H9 (cell line): ENCODE results near the gene PPP4R2. TPM values are rescaled to one million over a fixed set of nuclear protein-coding genes. Genes with fewer than 3 reads are reported as not detected.

Source experiments
- DNase-seq: peaks from one replicate; pipeline ENCODE4 v3.0.0-alpha.2; 2017
- H2AFZ ChIP-seq: one replicate; pipeline ENCODE4 v1.6.1; 2013; ENCODE audit warnings: mild to moderate bottlenecking, low read length, control low read depth, moderate library complexity
- H2AK5ac ChIP-seq: 2 replicates; pipeline ENCODE4 v1.6.1; 2013; ENCODE audit warnings: low read length, control low read depth, mixed read lengths; ENCODE audit not compliant: insufficient read length
- H2BK120ac ChIP-seq: one replicate; pipeline ENCODE4 v1.6.1; 2013; ENCODE audit warnings: low read depth, mild to moderate bottlenecking, low read length, control low read depth, inconsistent platforms; ENCODE audit not compliant: poor library complexity, severe bottlenecking
- H2BK12ac ChIP-seq: 2 replicates; pipeline ENCODE4 v1.6.1; 2013; ENCODE audit warnings: low read length, control low read depth, mixed read lengths, low read depth; ENCODE audit not compliant: insufficient read length
- H2BK15ac ChIP-seq: 2 replicates; pipeline ENCODE4 v1.6.1; 2013; ENCODE audit warnings: low read depth, low read length, control low read depth
- H2BK20ac ChIP-seq: one replicate; pipeline ENCODE4 v1.6.1; 2013; ENCODE audit warnings: low read depth, mild to moderate bottlenecking, low read length, control low read depth, inconsistent platforms; ENCODE audit not compliant: poor library complexity, severe bottlenecking
- H2BK5ac ChIP-seq: 2 replicates; pipeline ENCODE4 v1.6.1; 2013; ENCODE audit warnings: low read length, control low read depth, mixed read lengths; ENCODE audit not compliant: insufficient read length
- H3K14ac ChIP-seq: 2 replicates; pipeline ENCODE4 v1.6.1; 2013; ENCODE audit warnings: low read length, control low read depth; ENCODE audit not compliant: insufficient read depth
- H3K18ac ChIP-seq: 2 replicates; pipeline ENCODE4 v1.6.1; 2013; ENCODE audit warnings: low read depth, mild to moderate bottlenecking, mixed read lengths, low read length, control low read depth; ENCODE audit not compliant: insufficient read length
- H3K23ac ChIP-seq: 2 replicates; pipeline ENCODE4 v1.6.1; 2013; ENCODE audit warnings: low read length, control low read depth, mixed read lengths, low read depth; ENCODE audit not compliant: insufficient read length
- H3K23me2 ChIP-seq: 2 replicates; pipeline ENCODE4 v1.6.1; 2013; ENCODE audit warnings: low read depth, mild to moderate bottlenecking, mixed read lengths, low read length, control low read depth; ENCODE audit not compliant: insufficient read length, poor library complexity, severe bottlenecking
- H3K27ac ChIP-seq: 2 replicates; pipeline ENCODE4 v1.5.1; 2013; ENCODE audit warnings: low read length, control low read depth, mixed read lengths, low read depth; ENCODE audit not compliant: insufficient read length
- H3K27me3 ChIP-seq: 2 replicates; pipeline ENCODE4 v1.6.1; 2013; ENCODE audit warnings: low read length, control low read depth, inconsistent platforms; ENCODE audit not compliant: insufficient read depth
- H3K4ac ChIP-seq: 2 replicates; pipeline ENCODE4 v1.6.1; 2013; ENCODE audit warnings: low read depth, mild to moderate bottlenecking, control low read depth, inconsistent platforms, low read length, moderate library complexity
- H3K4me1 ChIP-seq: 2 replicates; pipeline ENCODE4 v1.6.1; 2013; ENCODE audit warnings: low read length, control low read depth, inconsistent platforms; ENCODE audit not compliant: insufficient read depth
- H3K4me2 ChIP-seq: 2 replicates; pipeline ENCODE4 v1.6.1; 2013; ENCODE audit warnings: low read length, control low read depth, mixed read lengths; ENCODE audit not compliant: insufficient read length, insufficient read depth
- H3K56ac ChIP-seq: 2 replicates; pipeline ENCODE4 v1.6.1; 2013; ENCODE audit warnings: low read depth, mild to moderate bottlenecking, mixed read lengths, low read length, control low read depth; ENCODE audit not compliant: insufficient read length
- H3K79me1 ChIP-seq: 2 replicates; pipeline ENCODE4 v1.6.1; 2013; ENCODE audit warnings: low read depth, mild to moderate bottlenecking, moderate library complexity, low read length, control low read depth, inconsistent platforms; ENCODE audit not compliant: insufficient read depth, poor library complexity, severe bottlenecking
- H3K79me2 ChIP-seq: 2 replicates; pipeline ENCODE4 v1.6.1; 2013; ENCODE audit warnings: low read length, control low read depth, inconsistent platforms; ENCODE audit not compliant: insufficient read depth
- H3K9ac ChIP-seq: 2 replicates; pipeline ENCODE4 v1.6.1; 2013; ENCODE audit warnings: low read length, control low read depth, mixed read lengths; ENCODE audit not compliant: insufficient read length; ENCODE audit errors: extremely low read depth
- H3K9me3 ChIP-seq: one replicate; pipeline ENCODE4 v1.6.1; 2013; ENCODE audit warnings: low read depth, low read length, inconsistent platforms; ENCODE audit not compliant: control insufficient read depth
- H3T11ph ChIP-seq: one replicate; pipeline ENCODE4 v1.6.1; 2013; ENCODE audit warnings: mild to moderate bottlenecking, low read length, control low read depth, inconsistent platforms
- H4K20me1 ChIP-seq: one replicate; pipeline ENCODE4 v1.6.1; 2013; ENCODE audit not compliant: control insufficient read depth, insufficient read length, insufficient read depth
- H4K5ac ChIP-seq: 2 replicates; pipeline ENCODE4 v1.6.1; 2013; ENCODE audit warnings: low read depth, mild to moderate bottlenecking, mixed read lengths, low read length, control low read depth; ENCODE audit not compliant: insufficient read length
- H4K8ac ChIP-seq: replicated peaks from 2 replicates; pipeline ENCODE4 v1.6.1; 2013; ENCODE audit warnings: low read length, control low read depth, mixed read lengths, low read depth; ENCODE audit not compliant: insufficient read length
- H4K91ac ChIP-seq: 2 replicates; pipeline ENCODE4 v1.6.1; 2013; ENCODE audit warnings: low read depth, mild to moderate bottlenecking, moderate library complexity, mixed read lengths, low read length, control low read depth; ENCODE audit not compliant: insufficient read length
- H3K27ac Mint-ChIP-seq, 3 experiments: 2 replicates in 2 of 3; 3 replicates in 1 of 3; pipeline ENCODE4 v1.8.0; 2020 to 2021; ENCODE audit warnings: mixed read lengths in 3 of 3, mild to moderate bottlenecking in 1 of 3, moderate library complexity in 1 of 3
- H3K27me3 Mint-ChIP-seq: 2 replicates; pipeline ENCODE4 v1.8.0; 2021; ENCODE audit warnings: low read depth, mild to moderate bottlenecking, moderate library complexity, mixed read lengths
- H3K36me3 Mint-ChIP-seq, 3 experiments: 2 replicates in 2 of 3; 3 replicates in 1 of 3; pipeline ENCODE4 v1.8.0; 2020 to 2021; ENCODE audit warnings: low read depth in 3 of 3, mixed read lengths in 3 of 3; ENCODE audit not compliant: insufficient read depth in 1 of 3
- H3K4me1 Mint-ChIP-seq, 2 experiments: 2 replicates each; pipeline ENCODE4 v1.8.0; 2020; ENCODE audit warnings: mixed read lengths in 2 of 2
- H3K4me3 Mint-ChIP-seq, 2 experiments: 2 replicates in 1 of 2; 3 replicates in 1 of 2; pipeline ENCODE4 v1.8.0; 2020 to 2021; ENCODE audit warnings: mild to moderate bottlenecking in 2 of 2, mixed read lengths in 2 of 2, moderate library complexity in 1 of 2
- H3K9me3 Mint-ChIP-seq, 2 experiments: 2 replicates in 1 of 2; 3 replicates in 1 of 2; pipeline ENCODE4 v1.8.0; 2020; ENCODE audit warnings: mild to moderate bottlenecking in 2 of 2, mixed read lengths in 2 of 2, moderate library complexity in 1 of 2
- WGBS: extraction: QIAGEN DNeasy Blood & Tissue Kit; methylation state at CpG from one replicate; pipeline ENCODE4 v1.1.7; 2013; ENCODE audit warnings: missing lambda C conversion rate, low lambda C conversion rate, mixed read lengths; ENCODE audit not compliant: insufficient read length; ENCODE audit errors: extremely low coverage; 5-methylcytosine and 5-hydroxymethylcytosine counted together
- long read RNA-seq: library from polyadenylated mRNA; unstranded; transcript quantifications from one replicate; pipeline ENCODE4 v2.0.0, GENCODE V29; 2020
- total RNA-seq: library from RNA; stranded (reverse); gene quantifications from 2 replicates; pipeline ENCODE4 v1.2.1, GENCODE V29; 2021
- TF ChIP-seq, protein P1 (sequence below): fragments of 200-600 bp; sonication (generic); conservative IDR thresholded peaks from 3 replicates; pipeline ENCODE4 v1.8.0; 2021; ENCODE audit warnings: antibody characterized with exemption, mild to moderate bottlenecking

The PPP4R2 gene, protein sequence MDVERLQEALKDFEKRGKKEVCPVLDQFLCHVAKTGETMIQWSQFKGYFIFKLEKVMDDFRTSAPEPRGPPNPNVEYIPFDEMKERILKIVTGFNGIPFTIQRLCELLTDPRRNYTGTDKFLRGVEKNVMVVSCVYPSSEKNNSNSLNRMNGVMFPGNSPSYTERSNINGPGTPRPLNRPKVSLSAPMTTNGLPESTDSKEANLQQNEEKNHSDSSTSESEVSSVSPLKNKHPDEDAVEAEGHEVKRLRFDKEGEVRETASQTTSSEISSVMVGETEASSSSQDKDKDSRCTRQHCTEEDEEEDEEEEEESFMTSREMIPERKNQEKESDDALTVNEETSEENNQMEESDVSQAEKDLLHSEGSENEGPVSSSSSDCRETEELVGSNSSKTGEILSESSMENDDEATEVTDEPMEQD
- total RNA-seq = 123 and 132 TPM in 2 replicates
- long read RNA-seq, full-length matches to known transcripts = 25 of 46 reads
- long read RNA-seq, partial matches to known transcripts = 9 of 46 reads
- long read RNA-seq, other reads (novel, unspliced or antisense) = 12 of 46 reads

DNA sequence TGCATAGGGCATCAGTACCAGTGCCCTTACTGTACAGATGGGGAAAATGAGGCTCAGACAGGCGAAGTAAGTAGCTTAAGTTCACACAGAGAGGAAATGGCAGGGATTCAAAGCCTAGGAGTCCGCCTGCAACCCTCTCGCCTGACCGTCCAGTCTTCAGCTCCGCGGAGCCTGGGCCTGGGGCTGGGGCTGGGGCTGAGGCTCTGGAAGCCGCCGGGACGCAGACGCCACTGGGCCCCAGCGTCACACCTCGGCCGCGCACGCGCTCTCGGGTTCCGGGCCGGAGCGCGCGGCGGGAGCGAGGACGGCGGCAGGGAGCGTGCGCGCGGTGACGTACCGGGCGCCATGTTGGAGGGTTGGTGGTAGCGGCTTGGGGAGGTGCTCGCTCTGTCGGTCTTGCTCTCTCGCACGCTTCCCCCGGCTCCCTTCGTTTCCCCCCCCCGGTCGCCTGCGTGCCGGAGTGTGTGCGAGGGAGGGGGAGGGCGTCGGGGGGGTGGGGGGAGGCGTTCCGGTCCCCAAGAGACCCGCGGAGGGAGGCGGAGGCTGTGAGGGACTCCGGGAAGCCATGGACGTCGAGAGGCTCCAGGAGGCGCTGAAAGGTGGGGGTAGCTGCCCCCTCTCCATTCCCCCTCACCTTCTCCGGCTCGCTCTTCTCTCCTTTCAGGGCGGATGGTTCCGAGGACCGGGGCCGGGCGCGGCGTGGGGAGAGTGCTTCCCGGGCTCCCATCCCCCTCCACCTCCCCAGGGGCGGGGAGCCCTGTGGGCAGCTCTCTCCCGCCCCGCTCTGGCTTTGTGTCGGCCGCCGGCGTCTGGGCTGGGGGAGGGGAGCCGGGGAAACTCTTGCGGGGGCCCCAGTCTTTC lies at the start of gene PPP4R2:
Gene PPP4R2 (plus strand): TSS at position 339 of the 861 bp plus-strand sequence. CDS start 227 bp downstream, at position 566.
- TF ChIP-seq, protein P1, sequence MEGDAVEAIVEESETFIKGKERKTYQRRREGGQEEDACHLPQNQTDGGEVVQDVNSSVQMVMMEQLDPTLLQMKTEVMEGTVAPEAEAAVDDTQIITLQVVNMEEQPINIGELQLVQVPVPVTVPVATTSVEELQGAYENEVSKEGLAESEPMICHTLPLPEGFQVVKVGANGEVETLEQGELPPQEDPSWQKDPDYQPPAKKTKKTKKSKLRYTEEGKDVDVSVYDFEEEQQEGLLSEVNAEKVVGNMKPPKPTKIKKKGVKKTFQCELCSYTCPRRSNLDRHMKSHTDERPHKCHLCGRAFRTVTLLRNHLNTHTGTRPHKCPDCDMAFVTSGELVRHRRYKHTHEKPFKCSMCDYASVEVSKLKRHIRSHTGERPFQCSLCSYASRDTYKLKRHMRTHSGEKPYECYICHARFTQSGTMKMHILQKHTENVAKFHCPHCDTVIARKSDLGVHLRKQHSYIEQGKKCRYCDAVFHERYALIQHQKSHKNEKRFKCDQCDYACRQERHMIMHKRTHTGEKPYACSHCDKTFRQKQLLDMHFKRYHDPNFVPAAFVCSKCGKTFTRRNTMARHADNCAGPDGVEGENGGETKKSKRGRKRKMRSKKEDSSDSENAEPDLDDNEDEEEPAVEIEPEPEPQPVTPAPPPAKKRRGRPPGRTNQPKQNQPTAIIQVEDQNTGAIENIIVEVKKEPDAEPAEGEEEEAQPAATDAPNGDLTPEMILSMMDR = no peak
- Histone ChIP-seq H4K20me1 (no peaks in the 10 kb centered on the region), H3K27me3 (no peaks in the 10 kb centered on the region), H3K4ac (no peak within 1 kb of the TSS; the same call in 1 of the 2 replicates), H3K18ac (peak within 1 kb of the TSS; percentile 95), H3K9me3 (no peaks in the 10 kb centered on the region), H3K4me1 (no peaks in the 10 kb centered on the region), H2BK15ac (no peak within 1 kb of the TSS), H2BK12ac (peak within 1 kb of the TSS; percentile 67), H3T11ph (no peak within 1 kb of the TSS), H4K8ac (no peak within 1 kb of the TSS), H2AK5ac (peak within 1 kb of the TSS; percentile 71), H3K9ac (peak within 1 kb of the TSS; percentile 98), H2BK5ac (peak within 1 kb of the TSS; percentile 46), H3K23me2 (peaks cover 10% of the 10 kb centered on the region), H3K27ac (peak within 1 kb of the TSS; percentile 83), H2BK20ac (no peak within 1 kb of the TSS), H4K5ac (peak within 1 kb of the TSS; percentile 90), H3K79me1 (no peaks in the 10 kb centered on the region), H3K14ac (peak within 1 kb of the TSS; percentile 90), H2BK120ac (no peak within 1 kb of the TSS), H2AFZ (peak within 1 kb of the TSS; percentile 85), H4K91ac (no peak within 1 kb of the TSS), H3K23ac (no peak within 1 kb of the TSS), H3K56ac (no peak within 1 kb of the TSS), H3K79me2 (peaks cover 39% of the 10 kb centered on the region), H3K4me2 (peak within 1 kb of the TSS; percentile 91)
- peaks cover 18 to 42% (median 40%) of the 10 kb centered on the region in 3 experiments for H3K36me3 Mint-ChIP-seq
- WGBS = no CpG with 5 or more reads among the region's 75 CpGs
- peak within 1 kb of the TSS; percentile 84 to 89 for H3K4me3 Mint-ChIP-seq
- peak; percentile 89 for DNase-seq
- H3K4me1 Mint-ChIP-seq = peaks cover 23 to 38% of the 10 kb centered on the region in 2 experiments
- H3K9me3 Mint-ChIP-seq = no peaks in the 10 kb centered on the region
- peak within 1 kb of the TSS; percentile 95 to 99 (median 97) for H3K27ac Mint-ChIP-seq
- no peaks in the 10 kb centered on the region; the same call in 1 of the 2 replicates for H3K27me3 Mint-ChIP-seq
